Effector memory CD4-positive, alpha-beta T cell (primary cell): ENCODE results near the gene PTPRN2.

Source experiments
- DNase-seq, 3 donors: peaks; one replicate each; pipeline ENCODE4 v3.0.0-alpha.2; 2020
- H3K27ac ChIP-seq: 2 replicates; pipeline ENCODE4 v1.7.0; 2013; ENCODE audit warnings: mild to moderate bottlenecking, low read length, moderate library complexity; ENCODE audit not compliant: insufficient read depth, poor library complexity, severe bottlenecking
- H3K27me3 ChIP-seq: replicated peaks from 2 replicates; pipeline ENCODE4 v1.7.0; 2013; ENCODE audit warnings: mild to moderate bottlenecking, low read length; ENCODE audit not compliant: insufficient read depth, control insufficient read depth, poor library complexity, severe bottlenecking
- H3K36me3 ChIP-seq: 2 replicates; pipeline ENCODE4 v1.7.0; 2013; ENCODE audit warnings: mild to moderate bottlenecking, low read length, moderate library complexity; ENCODE audit not compliant: control insufficient read depth, insufficient read depth
- H3K4me1 ChIP-seq: 2 replicates; pipeline ENCODE4 v1.7.0; 2013; ENCODE audit warnings: low read length, mild to moderate bottlenecking; ENCODE audit not compliant: control insufficient read depth, insufficient read depth, poor library complexity, severe bottlenecking
- H3K4me3 ChIP-seq: 2 replicates; pipeline ENCODE4 v1.7.0; 2013; ENCODE audit warnings: low read length, low read depth, mild to moderate bottlenecking; ENCODE audit not compliant: insufficient read depth, poor library complexity, severe bottlenecking
- H3K9me3 ChIP-seq: 2 replicates; pipeline ENCODE4 v1.7.0; 2013; ENCODE audit warnings: mild to moderate bottlenecking, low read length, moderate library complexity; ENCODE audit not compliant: control insufficient read depth

Gene PTPRN2

GRCh38 chr7:158557441-158557755 is 30.2 kb downstream of the PTPRN2 start:
- no peak overlapping the region for H3K27ac ChIP-seq
- no peaks in the 10 kb centered on the region for H3K4me1 ChIP-seq

GRCh38 chr7:158556721-158557440 is 30.7 kb downstream of the PTPRN2 start:
- Histone ChIP-seq H3K4me3 (no peak overlapping the region), H3K36me3 (no peaks in the 10 kb centered on the region), H3K4me1 (no peaks in the 10 kb centered on the region), H3K27ac (no peak overlapping the region), H3K9me3 (no peaks in the 10 kb centered on the region), H3K27me3 (no peaks in the 10 kb centered on the region)
- no peak for DNase-seq

More at GRCh38 chr7:158557441-158557755, 30.2 kb downstream of the PTPRN2 start:
- no peak for DNase-seq
- Histone ChIP-seq H3K9me3 (no peaks in the 10 kb centered on the region), H3K36me3 (no peaks in the 10 kb centered on the region), H3K27me3 (no peaks in the 10 kb centered on the region), H3K4me3 (no peak overlapping the region)

GRCh38 chr7:158555034-158555520 is 32.5 kb downstream of the PTPRN2 start:
- no peak for DNase-seq
- no peaks in the 10 kb centered on the region for H3K9me3 ChIP-seq

GRCh38 chr7:158550886-158551452 is 36.7 kb downstream of the PTPRN2 start:
- DNase-seq, result no peak
- no peaks in the 10 kb centered on the region for H3K36me3 ChIP-seq
- H3K9me3 ChIP-seq, result no peaks in the 10 kb centered on the region
- no peaks in the 10 kb centered on the region for H3K4me1 ChIP-seq
- H3K27ac ChIP-seq, result no peak overlapping the region
- no peak overlapping the region for H3K4me3 ChIP-seq
- no peaks in the 10 kb centered on the region for H3K27me3 ChIP-seq

More at GRCh38 chr7:158555034-158555520, 32.5 kb downstream of the PTPRN2 start:
- Histone ChIP-seq H3K4me1 (no peaks in the 10 kb centered on the region), H3K27ac (no peak overlapping the region), H3K4me3 (no peak overlapping the region), H3K27me3 (no peaks in the 10 kb centered on the region), H3K36me3 (no peaks in the 10 kb centered on the region)

- no peaks in the 10 kb centered on the region for H3K36me3 ChIP-seq
- no peaks in the 10 kb centered on the region for H3K4me1 ChIP-seq
- H3K9me3 ChIP-seq, result no peaks in the 10 kb centered on the region
- no peak overlapping the region for H3K4me3 ChIP-seq
- DNase-seq, result no peak
- H3K27ac ChIP-seq, result no peak overlapping the region
- H3K27me3 ChIP-seq, result no peaks in the 10 kb centered on the region
Measured at GRCh38 chr7:158550394-158550700, 37.3 kb downstream of the PTPRN2 start.

GRCh38 chr7:158549616-158550393 is 37.8 kb downstream of the PTPRN2 start:
- Histone ChIP-seq H3K4me1 (no peaks in the 10 kb centered on the region), H3K4me3 (no peak overlapping the region), H3K9me3 (no peaks in the 10 kb centered on the region), H3K27ac (no peak overlapping the region), H3K36me3 (no peaks in the 10 kb centered on the region), H3K27me3 (no peaks in the 10 kb centered on the region)
- no peak for DNase-seq

- Histone ChIP-seq H3K36me3 (no peaks in the 10 kb centered on the region), H3K9me3 (no peaks in the 10 kb centered on the region), H3K27ac (no peak overlapping the region), H3K27me3 (no peaks in the 10 kb centered on the region), H3K4me3 (no peak overlapping the region), H3K4me1 (no peaks in the 10 kb centered on the region)
- no peak for DNase-seq
Measured at GRCh38 chr7:158549176-158549615, 38.4 kb downstream of the PTPRN2 start.

- Histone ChIP-seq H3K36me3 (no peaks in the 10 kb centered on the region), H3K4me3 (no peak overlapping the region), H3K27me3 (no peaks in the 10 kb centered on the region), H3K9me3 (no peaks in the 10 kb centered on the region), H3K27ac (no peak overlapping the region), H3K4me1 (no peaks in the 10 kb centered on the region)
- no peak for DNase-seq
Measured at GRCh38 chr7:158548726-158549125, 38.9 kb downstream of the PTPRN2 start.

- DNase-seq, result no peak
- Histone ChIP-seq H3K4me1 (no peaks in the 10 kb centered on the region), H3K9me3 (no peaks in the 10 kb centered on the region)
Measured at GRCh38 chr7:158547817-158548216, 39.8 kb downstream of the PTPRN2 start.

GRCh38 chr7:158546626-158547025 is 41.0 kb downstream of the PTPRN2 start:
- no peak overlapping the region for H3K4me3 ChIP-seq
- no peaks in the 10 kb centered on the region for H3K9me3 ChIP-seq
- no peaks in the 10 kb centered on the region for H3K4me1 ChIP-seq
- no peaks in the 10 kb centered on the region for H3K27me3 ChIP-seq
- no peaks in the 10 kb centered on the region for H3K36me3 ChIP-seq
- DNase-seq, result no peak
- H3K27ac ChIP-seq, result no peak overlapping the region

More at GRCh38 chr7:158547817-158548216, 39.8 kb downstream of the PTPRN2 start:
- H3K4me3 ChIP-seq, result no peak overlapping the region
- no peak overlapping the region for H3K27ac ChIP-seq
- no peaks in the 10 kb centered on the region for H3K27me3 ChIP-seq
- H3K36me3 ChIP-seq, result no peaks in the 10 kb centered on the region
